T-helper 1 cell treated with Interleukin-12 subunit alpha and Interleukin-12 subunit beta and Interleukin-4 antibody, amounts not matched to agents 30 μg/mL and 1 μg/mL, for 36 hours (primary cell): ENCODE results near the gene GCLC.

Source experiments
- H3K27ac Mint-ChIP-seq: one replicate; pipeline ENCODE4 v1.8.0; 2021; ENCODE audit warnings: mild to moderate bottlenecking, mixed read lengths
- H3K27me3 Mint-ChIP-seq: one replicate; pipeline ENCODE4 v1.8.0; 2021; ENCODE audit warnings: low read depth, mixed read lengths
- H3K36me3 Mint-ChIP-seq: one replicate; pipeline ENCODE4 v1.8.0; 2021; ENCODE audit warnings: low read depth, mixed read lengths
- H3K4me1 Mint-ChIP-seq: one replicate; pipeline ENCODE4 v1.8.0; 2021; ENCODE audit warnings: low read depth, mixed read lengths
- H3K4me3 Mint-ChIP-seq: one replicate; pipeline ENCODE4 v1.8.0; 2021; ENCODE audit warnings: mild to moderate bottlenecking, moderate library complexity, mixed read lengths
- H3K9me3 Mint-ChIP-seq: one replicate; pipeline ENCODE4 v1.8.0; 2021; ENCODE audit warnings: mixed read lengths

Gene GCLC

DNA sequence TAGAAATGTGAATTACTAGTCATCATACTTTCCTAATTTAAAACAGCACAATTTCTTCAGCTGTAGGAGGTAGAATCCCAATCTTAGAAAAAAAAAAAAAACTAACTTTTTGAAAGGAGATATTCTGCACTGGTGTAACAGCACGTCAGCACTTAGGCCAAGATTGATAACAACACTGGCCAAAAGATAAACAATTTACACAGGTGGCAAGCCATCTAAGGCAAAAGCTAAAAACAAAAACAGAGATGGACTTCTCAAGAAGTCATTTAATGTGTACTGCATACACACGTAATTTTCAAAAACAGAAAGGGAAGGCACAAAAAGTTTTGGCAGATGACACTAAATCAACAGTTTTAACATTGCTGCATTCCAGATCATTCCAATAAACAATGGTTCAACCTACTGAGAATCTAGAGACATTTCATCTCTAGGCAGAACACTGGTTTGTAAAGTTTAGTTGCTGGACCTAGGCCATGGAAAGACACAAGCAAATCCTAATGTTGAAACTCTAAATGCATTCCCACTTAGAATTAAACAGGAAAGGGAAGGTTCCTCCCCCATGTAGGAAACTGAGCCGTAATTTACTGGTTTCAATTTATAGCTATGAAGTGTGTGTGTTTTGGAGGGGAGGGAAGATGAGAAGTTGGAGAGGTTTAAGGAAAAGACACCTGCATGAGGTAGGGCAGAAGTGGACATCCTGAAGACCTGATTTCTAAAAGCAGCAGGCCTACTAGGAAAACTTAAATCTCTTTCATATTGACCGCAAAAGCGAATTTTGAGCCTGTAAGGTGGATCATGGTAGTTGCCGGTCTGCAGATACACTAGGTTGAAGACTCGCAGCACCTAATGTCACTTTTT lies 1.3 kb downstream of the GCLC start:
- Mint-ChIP-seq H3K27ac (peak overlapping the region; percentile 92), H3K4me3 (peak overlapping the region; percentile 97), H3K36me3 (peaks cover 12% of the 10 kb centered on the region), H3K4me1 (peaks cover 46% of the 10 kb centered on the region), H3K27me3 (peaks cover 21% of the 10 kb centered on the region), H3K9me3 (no peaks in the 10 kb centered on the region)

DNA sequence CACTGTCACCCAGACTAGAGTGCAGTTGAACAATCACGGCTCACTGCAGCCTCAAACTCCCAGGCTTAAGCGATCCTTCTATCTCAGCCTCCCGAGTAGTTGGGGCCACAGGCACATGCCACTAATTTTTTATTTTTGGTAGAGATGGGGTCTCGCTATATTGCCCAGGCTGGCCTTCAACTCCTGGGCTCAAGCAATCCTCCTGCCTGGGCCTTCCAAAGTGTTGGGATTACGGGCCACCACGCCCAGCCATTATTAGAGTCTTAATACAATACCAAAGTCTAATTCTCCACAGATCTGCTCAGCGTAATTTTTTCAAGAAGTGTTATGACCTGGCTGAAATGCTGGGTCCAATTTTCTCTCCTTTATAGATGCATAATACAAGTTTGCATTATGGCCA lies 3.0 kb downstream of the GCLC start:
- H3K27ac Mint-ChIP-seq = no peak overlapping the region
- H3K4me3 Mint-ChIP-seq = no peak overlapping the region
- H3K9me3 Mint-ChIP-seq = no peaks in the 10 kb centered on the region
- peaks cover 35% of the 10 kb centered on the region for H3K4me1 Mint-ChIP-seq
- H3K36me3 Mint-ChIP-seq = peaks cover 12% of the 10 kb centered on the region
- peaks cover 15% of the 10 kb centered on the region for H3K27me3 Mint-ChIP-seq

DNA sequence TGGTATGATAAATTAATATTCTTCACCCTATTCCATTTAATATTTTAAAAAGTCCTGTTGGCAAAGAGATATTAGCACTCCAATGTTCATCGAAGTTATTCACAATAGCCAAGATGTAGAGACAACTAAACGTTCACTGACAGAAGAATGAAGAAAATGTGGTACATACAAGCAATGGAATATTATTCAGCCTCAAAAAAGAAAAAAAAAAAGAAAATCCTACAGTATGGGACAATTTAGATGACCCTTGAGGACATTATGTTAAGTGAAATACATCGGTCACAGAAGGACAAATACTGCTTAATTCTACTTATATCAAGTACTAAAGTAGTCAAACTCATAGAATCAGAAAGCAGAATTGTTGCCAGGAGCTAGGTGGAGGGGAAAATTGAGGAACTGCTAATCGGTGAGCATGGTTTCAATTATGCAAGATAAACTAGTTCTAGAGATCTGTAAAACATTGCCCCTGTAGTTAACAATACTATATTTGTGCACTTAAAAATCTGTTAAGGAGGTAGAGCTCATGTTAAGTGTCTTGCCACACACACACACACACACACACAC lies 4.7 kb downstream of the GCLC start:
- no peaks in the 10 kb centered on the region for H3K9me3 Mint-ChIP-seq
- peaks cover 10% of the 10 kb centered on the region for H3K36me3 Mint-ChIP-seq
- peaks cover 3% of the 10 kb centered on the region for H3K27me3 Mint-ChIP-seq
- no peak overlapping the region for H3K27ac Mint-ChIP-seq
- H3K4me1 Mint-ChIP-seq = peaks cover 25% of the 10 kb centered on the region
- H3K4me3 Mint-ChIP-seq = no peak overlapping the region

DNA sequence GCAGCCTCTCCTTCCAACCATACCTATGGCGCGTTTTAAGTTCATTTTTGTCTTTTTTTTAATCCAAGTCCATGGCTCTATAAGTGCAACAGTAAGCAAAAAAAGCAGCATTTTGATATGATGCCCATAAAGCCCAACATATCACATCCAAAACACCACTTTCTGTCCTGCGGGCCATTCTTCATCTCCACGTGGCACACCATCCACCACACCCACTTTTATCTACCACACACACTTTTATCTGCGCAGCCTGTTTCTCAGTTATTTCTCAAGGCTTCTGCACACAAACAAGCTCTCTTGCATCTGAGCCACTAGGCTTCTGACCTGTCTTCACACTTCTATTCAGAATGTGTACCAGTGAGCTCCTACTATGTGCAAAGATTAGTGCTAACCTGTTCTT lies 5.3 kb downstream of the GCLC start:
- Mint-ChIP-seq H3K9me3 (no peaks in the 10 kb centered on the region), H3K4me1 (peaks cover 21% of the 10 kb centered on the region), H3K4me3 (no peak overlapping the region), H3K27ac (no peak overlapping the region), H3K27me3 (no peaks in the 10 kb centered on the region), H3K36me3 (peaks cover 8% of the 10 kb centered on the region)

DNA sequence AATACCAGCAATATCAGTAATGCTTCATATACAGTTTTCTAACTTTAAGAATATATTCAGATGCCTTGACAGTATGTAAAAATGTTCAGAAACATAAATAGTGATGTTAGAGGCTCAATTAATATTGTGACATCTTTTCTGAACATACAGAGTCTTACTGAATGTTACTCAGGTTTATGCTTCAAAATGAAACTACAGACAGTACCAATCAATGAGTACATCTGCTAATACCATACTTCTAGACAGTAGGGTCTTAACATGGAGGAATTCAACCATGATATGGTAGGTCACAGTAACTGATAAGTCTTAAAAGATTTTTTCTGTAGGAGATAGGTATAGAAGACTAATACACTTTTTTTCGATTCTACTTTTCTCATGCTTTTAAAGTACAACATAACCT lies 8.3 kb downstream of the GCLC start:
- H3K27ac Mint-ChIP-seq = no peak overlapping the region
- H3K4me3 Mint-ChIP-seq = no peak overlapping the region
- no peaks in the 10 kb centered on the region for H3K27me3 Mint-ChIP-seq
- peaks cover 2% of the 10 kb centered on the region for H3K36me3 Mint-ChIP-seq
- peaks cover 21% of the 10 kb centered on the region for H3K4me1 Mint-ChIP-seq
- H3K9me3 Mint-ChIP-seq = no peaks in the 10 kb centered on the region

DNA sequence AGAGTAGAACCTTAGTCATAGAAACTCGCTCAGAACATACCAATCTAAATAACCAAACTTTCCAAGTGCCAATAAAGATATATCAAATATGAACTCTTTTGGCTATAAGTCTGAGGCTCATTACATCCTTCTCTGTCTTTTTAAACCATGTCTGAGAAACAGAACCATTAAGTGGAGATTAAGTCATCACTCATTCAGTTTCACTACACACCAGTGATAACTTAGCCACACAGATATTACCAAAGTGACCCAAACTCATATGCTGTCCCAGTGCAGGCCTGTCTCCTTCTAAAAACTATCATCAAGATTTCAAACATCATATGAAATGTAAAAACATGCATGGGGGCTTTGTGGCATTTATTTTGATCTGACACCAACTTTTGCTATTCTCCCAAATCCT lies 12.0 kb downstream of the GCLC start:
- Mint-ChIP-seq H3K27ac (no peak overlapping the region), H3K4me3 (no peak overlapping the region), H3K4me1 (peaks cover 18% of the 10 kb centered on the region), H3K27me3 (no peaks in the 10 kb centered on the region), H3K9me3 (no peaks in the 10 kb centered on the region), H3K36me3 (no peaks in the 10 kb centered on the region)

DNA sequence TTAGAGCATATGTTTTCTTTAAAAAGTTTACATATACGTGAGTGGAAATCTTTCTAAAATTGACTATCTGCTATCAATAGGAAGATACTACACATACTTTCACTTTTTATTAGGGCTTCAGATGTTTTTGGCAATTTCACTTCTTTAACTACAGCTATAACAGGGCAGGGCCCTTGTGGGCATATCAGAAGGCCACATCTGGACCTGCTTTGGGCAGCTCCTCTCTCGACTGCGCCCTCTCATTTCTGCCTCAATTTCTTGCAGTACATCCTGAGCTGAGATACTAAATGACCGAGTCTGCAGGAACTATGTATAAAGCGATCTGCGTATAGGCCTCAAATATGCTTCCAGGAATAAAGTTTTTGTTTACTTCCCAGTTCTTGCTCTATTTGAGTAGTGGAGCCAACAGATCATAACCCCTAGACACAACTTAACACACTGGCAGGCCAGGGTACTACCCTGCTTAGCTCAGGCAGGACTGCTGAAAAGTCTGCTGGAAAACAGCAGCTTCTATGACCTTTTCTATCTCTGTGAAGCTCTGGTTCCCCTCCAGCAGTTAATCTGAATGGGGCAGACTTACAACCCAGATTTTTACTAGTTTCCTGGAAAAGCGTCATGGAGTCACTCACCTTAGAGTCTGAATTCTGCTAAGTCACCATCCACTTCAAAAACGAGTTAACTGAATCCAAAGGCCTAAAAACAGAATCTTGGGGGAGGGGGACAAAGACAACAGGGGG lies 12.7 kb downstream of the GCLC start:
- no peak overlapping the region for H3K27ac Mint-ChIP-seq
- no peaks in the 10 kb centered on the region for H3K9me3 Mint-ChIP-seq
- no peaks in the 10 kb centered on the region for H3K27me3 Mint-ChIP-seq
- H3K4me3 Mint-ChIP-seq = no peak overlapping the region
- H3K36me3 Mint-ChIP-seq = no peaks in the 10 kb centered on the region
- peaks cover 18% of the 10 kb centered on the region for H3K4me1 Mint-ChIP-seq

DNA sequence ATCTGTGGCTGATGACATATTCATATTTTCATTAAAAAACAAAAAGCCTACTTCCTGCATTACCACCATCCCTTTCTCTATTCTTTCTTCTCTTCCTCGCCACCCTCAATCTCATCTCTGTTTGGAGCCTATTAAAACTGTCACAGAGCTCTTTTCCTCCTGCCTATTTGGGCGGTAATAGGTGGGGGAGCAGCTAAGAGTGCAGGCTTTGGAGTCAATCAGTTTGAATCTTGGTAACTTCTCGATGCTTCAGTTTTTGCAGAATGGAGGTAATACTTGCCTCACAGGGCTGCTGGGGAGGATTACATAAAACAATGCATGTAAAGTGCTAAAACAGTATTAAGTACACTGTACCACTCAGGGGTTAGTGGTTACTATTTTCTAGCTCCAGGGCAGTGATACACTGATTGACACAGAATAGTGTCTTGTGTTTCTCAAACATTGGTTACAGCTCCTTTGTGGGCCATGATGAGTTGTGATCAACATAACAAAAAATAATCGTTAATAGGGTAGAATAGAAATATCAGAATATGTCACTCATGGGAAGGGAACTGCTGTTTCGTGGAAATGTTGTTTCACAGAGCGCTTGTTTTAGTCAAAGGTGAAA lies 14.0 kb downstream of the GCLC start:
- H3K27ac Mint-ChIP-seq = no peak overlapping the region
- H3K36me3 Mint-ChIP-seq = no peaks in the 10 kb centered on the region
- H3K9me3 Mint-ChIP-seq = no peaks in the 10 kb centered on the region
- H3K4me3 Mint-ChIP-seq = no peak overlapping the region
- H3K4me1 Mint-ChIP-seq = peaks cover 12% of the 10 kb centered on the region
- no peaks in the 10 kb centered on the region for H3K27me3 Mint-ChIP-seq

DNA sequence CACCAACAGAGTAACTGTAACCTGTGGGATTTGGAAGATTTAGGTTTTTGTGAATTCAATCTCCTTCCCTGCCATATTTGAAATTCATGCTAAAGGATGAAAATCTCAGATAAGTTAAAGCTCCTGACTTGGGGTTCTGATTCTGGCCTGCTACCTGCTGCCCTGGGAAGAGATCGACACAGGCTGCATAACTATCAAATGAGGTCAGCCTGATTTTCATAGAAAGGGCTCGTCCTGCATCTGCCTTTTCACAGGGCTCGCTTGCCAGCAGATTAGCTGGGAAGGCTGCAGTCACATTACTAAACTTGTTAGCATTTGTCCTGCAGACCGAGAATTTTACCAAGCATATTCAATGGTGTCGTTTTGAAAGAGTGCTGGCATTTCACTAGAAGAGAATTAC lies 14.6 kb downstream of the GCLC start:
- Mint-ChIP-seq H3K4me3 (no peak overlapping the region), H3K27me3 (no peaks in the 10 kb centered on the region), H3K9me3 (no peaks in the 10 kb centered on the region), H3K27ac (no peak overlapping the region), H3K4me1 (peaks cover 12% of the 10 kb centered on the region), H3K36me3 (no peaks in the 10 kb centered on the region)

DNA sequence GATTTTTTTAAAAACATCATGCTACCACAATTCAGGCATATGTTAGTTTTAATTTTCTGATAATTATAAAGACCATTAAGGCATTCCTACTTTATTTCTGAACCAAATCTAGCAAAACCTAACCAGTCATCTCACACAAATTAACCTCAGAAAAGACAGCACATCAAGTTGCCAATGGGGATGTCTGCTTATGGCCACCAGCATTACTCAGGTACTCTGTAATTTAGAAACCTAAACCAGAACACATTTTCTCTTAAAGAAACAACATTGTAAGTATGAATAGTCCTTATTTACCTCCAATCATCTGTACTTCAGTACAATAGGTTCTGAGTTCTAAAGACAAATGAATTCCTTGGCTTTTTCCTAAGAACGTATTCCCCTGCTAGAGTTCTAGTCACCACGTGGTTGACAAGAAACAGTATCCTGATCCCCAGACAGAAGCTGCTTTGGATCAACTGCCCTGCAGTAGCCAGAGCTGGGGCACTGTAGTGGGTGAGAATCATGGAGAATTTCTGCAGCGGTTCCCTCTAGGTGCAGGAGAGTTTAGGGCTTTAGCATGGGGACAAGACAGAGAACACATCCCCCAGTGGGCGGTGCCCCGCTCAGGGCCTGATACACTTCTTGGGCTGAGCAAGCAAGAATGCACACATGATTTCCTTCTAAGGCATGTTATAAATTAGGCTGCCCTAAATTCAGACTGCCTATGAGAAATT lies 15.4 kb downstream of the GCLC start:
- H3K36me3 Mint-ChIP-seq = no peaks in the 10 kb centered on the region
- H3K4me1 Mint-ChIP-seq = peaks cover 12% of the 10 kb centered on the region
- no peak overlapping the region for H3K4me3 Mint-ChIP-seq
- no peaks in the 10 kb centered on the region for H3K9me3 Mint-ChIP-seq
- no peaks in the 10 kb centered on the region for H3K27me3 Mint-ChIP-seq
- no peak overlapping the region for H3K27ac Mint-ChIP-seq

DNA sequence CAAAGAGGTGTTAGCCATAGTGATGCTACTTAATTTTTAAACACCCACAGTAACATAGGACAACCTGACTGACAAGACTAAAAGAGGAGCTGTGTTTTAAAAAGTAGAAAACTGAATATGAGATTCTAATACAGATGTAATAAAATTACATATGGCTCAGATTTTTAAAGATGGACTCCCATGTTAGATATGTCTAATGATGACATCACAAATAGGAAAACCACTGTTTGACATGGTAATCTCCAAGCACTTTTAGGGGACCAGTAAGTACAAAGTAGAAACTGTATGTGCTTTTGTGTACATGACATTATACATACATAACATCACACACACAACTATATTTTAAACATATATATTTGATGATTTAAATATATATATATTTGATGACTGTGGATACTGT lies 16.8 kb downstream of the GCLC start:
- H3K4me1 Mint-ChIP-seq = peaks cover 9% of the 10 kb centered on the region

DNA sequence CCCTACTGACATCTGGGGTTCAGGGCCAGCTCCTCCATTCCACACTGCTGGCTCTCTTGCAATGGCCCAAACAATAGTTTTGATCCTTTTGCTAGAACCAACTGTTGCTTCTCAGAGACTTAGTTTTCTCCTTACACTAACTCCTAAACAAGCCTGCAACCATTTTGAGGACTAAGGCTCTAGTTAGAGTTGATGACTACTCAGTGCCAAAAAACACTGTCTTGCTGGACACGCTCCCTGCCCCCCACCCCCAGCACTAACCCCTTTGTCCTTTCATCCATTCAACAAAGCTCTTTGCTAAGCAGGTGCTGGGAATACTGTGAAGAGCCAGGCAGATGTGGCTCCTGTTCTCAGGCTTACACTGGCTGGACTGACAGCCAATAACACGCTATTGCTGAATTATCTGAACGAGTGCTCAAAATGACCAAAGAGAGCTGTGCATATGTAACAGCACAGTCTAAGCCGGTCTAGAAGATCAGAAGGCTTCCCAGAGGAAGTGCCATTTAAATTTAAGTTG lies 17.6 kb downstream of the GCLC start:
- Mint-ChIP-seq H3K9me3 (no peaks in the 10 kb centered on the region), H3K36me3 (no peaks in the 10 kb centered on the region), H3K27me3 (no peaks in the 10 kb centered on the region)

More for the DNA sequence above, 16.8 kb downstream of the GCLC start:
- H3K9me3 Mint-ChIP-seq = no peaks in the 10 kb centered on the region
- no peak overlapping the region for H3K27ac Mint-ChIP-seq
- H3K36me3 Mint-ChIP-seq = no peaks in the 10 kb centered on the region
- no peak overlapping the region for H3K4me3 Mint-ChIP-seq
- H3K27me3 Mint-ChIP-seq = no peaks in the 10 kb centered on the region

DNA sequence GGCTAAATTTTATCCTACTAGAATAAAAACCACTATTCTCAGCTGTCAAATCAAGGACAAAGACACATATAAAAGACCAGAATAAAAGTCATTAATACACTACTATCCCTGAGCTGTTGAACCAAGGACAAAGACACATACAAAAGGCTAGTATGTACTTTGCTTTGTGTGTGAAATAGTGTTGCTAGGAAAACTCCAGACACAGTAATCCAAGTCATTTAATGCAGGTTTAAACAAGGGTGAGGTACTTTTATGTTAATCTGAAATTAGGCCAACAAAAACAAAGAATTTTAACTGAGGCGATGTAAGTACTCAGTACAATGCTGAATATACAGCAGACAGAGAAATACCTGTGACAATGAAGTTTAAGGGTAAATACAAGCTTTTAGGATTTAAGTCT lies 18.9 kb downstream of the GCLC start:
- Mint-ChIP-seq H3K36me3 (no peaks in the 10 kb centered on the region), H3K27me3 (no peaks in the 10 kb centered on the region), H3K4me1 (peaks cover 2% of the 10 kb centered on the region), H3K27ac (no peak overlapping the region), H3K9me3 (no peaks in the 10 kb centered on the region), H3K4me3 (no peak overlapping the region)

More for the DNA sequence above, 17.6 kb downstream of the GCLC start:
- Mint-ChIP-seq H3K4me3 (no peak overlapping the region), H3K27ac (no peak overlapping the region), H3K4me1 (peaks cover 6% of the 10 kb centered on the region)

DNA sequence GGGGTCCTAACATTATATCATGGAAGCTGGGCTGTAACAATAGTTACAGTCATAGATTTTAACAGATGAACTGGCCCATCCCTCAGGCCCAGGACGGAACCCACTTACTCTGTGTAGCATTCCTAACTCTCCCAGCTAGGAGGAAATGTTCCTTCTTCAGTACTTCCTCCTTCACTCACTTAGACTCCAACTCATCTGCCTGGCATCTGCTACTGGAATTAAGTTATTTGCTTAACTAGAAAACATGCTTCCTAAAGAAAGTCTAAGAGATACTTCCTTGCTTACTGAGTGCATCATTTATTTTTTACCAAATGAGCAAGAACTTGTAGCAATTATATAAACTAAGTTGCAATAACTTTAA lies 20.5 kb downstream of the GCLC start:
- H3K27me3 Mint-ChIP-seq = no peaks in the 10 kb centered on the region
- no peak overlapping the region for H3K4me3 Mint-ChIP-seq
- no peaks in the 10 kb centered on the region for H3K9me3 Mint-ChIP-seq
- H3K4me1 Mint-ChIP-seq = no peaks in the 10 kb centered on the region
- H3K36me3 Mint-ChIP-seq = no peaks in the 10 kb centered on the region
- H3K27ac Mint-ChIP-seq = no peak overlapping the region
